ENCODE data around the gene OR52J3. TPM values are rescaled to one million over a fixed set of nuclear protein-coding genes. Genes with fewer than 3 reads are reported as not detected.

The OR52J3 gene
- not detected in 2 replicates for total RNA-seq

- H3K4me3 Mint-ChIP-seq: no peak within 1 kb of the TSS
- H3K4me1 Mint-ChIP-seq (ENCODE audit: low read depth): no peaks in the 10 kb centered on the region
- no peak within 1 kb of the TSS for H3K27ac Mint-ChIP-seq
- H3K36me3 Mint-ChIP-seq (ENCODE audit: low read depth): no peaks in the 10 kb centered on the region
- H3K9me3 Mint-ChIP-seq: no peaks in the 10 kb centered on the region
- intact Hi-C loops (cut with micrococcal nuclease): no loop called here
- no peak for DNase-seq (ENCODE audit: low spot score)
- H3K27me3 Mint-ChIP-seq (ENCODE audit: insufficient read depth): no peaks in the 10 kb centered on the region
Observed at GRCh38 chr11:5046226-5046625, at the start of gene OR52J3. Gene OR52J3, plus strand, starts transcription at chr11:5046526. Its CDS starts 0 bp downstream, at chr11:5046526.

- no peak overlapping the region for H3K4me3 Mint-ChIP-seq
- H3K27me3 Mint-ChIP-seq (ENCODE audit: insufficient read depth): no peaks in the 10 kb centered on the region
- intact Hi-C loops (cut with micrococcal nuclease): loop anchor here (1.0 to 2.0 kb wide), 2 partner anchors 367 to 378 kb away; partner anchors contain the start of gene OR51D1
- no peaks in the 10 kb centered on the region for H3K9me3 Mint-ChIP-seq
- H3K36me3 Mint-ChIP-seq (ENCODE audit: low read depth): no peaks in the 10 kb centered on the region
- DNase-seq (ENCODE audit: low spot score): no peak
- H3K4me1 Mint-ChIP-seq (ENCODE audit: low read depth): no peaks in the 10 kb centered on the region
- H3K27ac Mint-ChIP-seq: no peak overlapping the region
Observed at GRCh38 chr11:5004424-5005274, 41.7 kb upstream of the OR52J3 start.

GRCh38 chr11:5007561-5007960 lies 38.8 kb upstream of the OR52J3 start:
- Mint-ChIP-seq H3K4me1 (ENCODE audit: low read depth) (no peaks in the 10 kb centered on the region), H3K4me3 (no peak overlapping the region), H3K27me3 (ENCODE audit: insufficient read depth) (no peaks in the 10 kb centered on the region), H3K27ac (no peak overlapping the region), H3K36me3 (ENCODE audit: low read depth) (no peaks in the 10 kb centered on the region), H3K9me3 (no peaks in the 10 kb centered on the region)
- DNase-seq (ENCODE audit: low spot score): no peak
- intact Hi-C loops (cut with micrococcal nuclease): no loop called here

GRCh38 chr11:5011254-5011653 lies 35.1 kb upstream of the OR52J3 start:
- no peak overlapping the region for H3K4me3 Mint-ChIP-seq
- DNase-seq (ENCODE audit: low spot score): no peak
- no peaks in the 10 kb centered on the region for H3K27me3 Mint-ChIP-seq (ENCODE audit: insufficient read depth)
- no peaks in the 10 kb centered on the region for H3K4me1 Mint-ChIP-seq (ENCODE audit: low read depth)
- H3K9me3 Mint-ChIP-seq: no peaks in the 10 kb centered on the region
- no peak overlapping the region for H3K27ac Mint-ChIP-seq
- no peaks in the 10 kb centered on the region for H3K36me3 Mint-ChIP-seq (ENCODE audit: low read depth)
- intact Hi-C loops (cut with micrococcal nuclease): no loop called here

- intact Hi-C loops (cut with micrococcal nuclease): no loop called here
- no peaks in the 10 kb centered on the region for H3K27me3 Mint-ChIP-seq (ENCODE audit: insufficient read depth)
- no peaks in the 10 kb centered on the region for H3K4me1 Mint-ChIP-seq (ENCODE audit: low read depth)
- no peaks in the 10 kb centered on the region for H3K9me3 Mint-ChIP-seq
- H3K4me3 Mint-ChIP-seq: no peak overlapping the region
- no peaks in the 10 kb centered on the region for H3K36me3 Mint-ChIP-seq (ENCODE audit: low read depth)
- no peak for DNase-seq (ENCODE audit: low spot score)
- H3K27ac Mint-ChIP-seq: no peak overlapping the region
Observed at GRCh38 chr11:5013012-5013411, 33.3 kb upstream of the OR52J3 start.

GRCh38 chr11:5021996-5022395 lies 24.3 kb upstream of the OR52J3 start:
- intact Hi-C loops (cut with micrococcal nuclease): no loop called here
- H3K4me3 Mint-ChIP-seq: no peak overlapping the region
- no peak overlapping the region for H3K27ac Mint-ChIP-seq
- DNase-seq (ENCODE audit: low spot score): no peak
- no peaks in the 10 kb centered on the region for H3K4me1 Mint-ChIP-seq (ENCODE audit: low read depth)
- H3K9me3 Mint-ChIP-seq: peaks cover 15% of the 10 kb centered on the region
- H3K27me3 Mint-ChIP-seq (ENCODE audit: insufficient read depth): no peaks in the 10 kb centered on the region
- H3K36me3 Mint-ChIP-seq (ENCODE audit: low read depth): no peaks in the 10 kb centered on the region

GRCh38 chr11:5036669-5037068 lies 9.7 kb upstream of the OR52J3 start:
- Mint-ChIP-seq H3K4me1 (ENCODE audit: low read depth) (no peaks in the 10 kb centered on the region), H3K4me3 (no peak overlapping the region), H3K9me3 (no peaks in the 10 kb centered on the region), H3K27me3 (ENCODE audit: insufficient read depth) (no peaks in the 10 kb centered on the region), H3K36me3 (ENCODE audit: low read depth) (no peaks in the 10 kb centered on the region), H3K27ac (no peak overlapping the region)
- intact Hi-C loops (cut with micrococcal nuclease): no loop called here
- no peak for DNase-seq (ENCODE audit: low spot score)

GRCh38 chr11:5037926-5038325 lies 8.4 kb upstream of the OR52J3 start:
- no peaks in the 10 kb centered on the region for H3K4me1 Mint-ChIP-seq (ENCODE audit: low read depth)
- no peak overlapping the region for H3K4me3 Mint-ChIP-seq
- no peaks in the 10 kb centered on the region for H3K36me3 Mint-ChIP-seq (ENCODE audit: low read depth)
- H3K9me3 Mint-ChIP-seq: no peaks in the 10 kb centered on the region
- no peak overlapping the region for H3K27ac Mint-ChIP-seq
- intact Hi-C loops (cut with micrococcal nuclease): no loop called here
- no peaks in the 10 kb centered on the region for H3K27me3 Mint-ChIP-seq (ENCODE audit: insufficient read depth)
- no peak for DNase-seq (ENCODE audit: low spot score)

- H3K4me1 Mint-ChIP-seq (ENCODE audit: low read depth): no peaks in the 10 kb centered on the region
- intact Hi-C loops (cut with micrococcal nuclease): no loop called here
- no peak for DNase-seq (ENCODE audit: low spot score)
- no peaks in the 10 kb centered on the region for H3K9me3 Mint-ChIP-seq
- no peaks in the 10 kb centered on the region for H3K36me3 Mint-ChIP-seq (ENCODE audit: low read depth)
- H3K4me3 Mint-ChIP-seq: no peak overlapping the region
- H3K27me3 Mint-ChIP-seq (ENCODE audit: insufficient read depth): no peaks in the 10 kb centered on the region
- no peak overlapping the region for H3K27ac Mint-ChIP-seq
Observed at GRCh38 chr11:5038341-5038740, 8.0 kb upstream of the OR52J3 start.

GRCh38 chr11:5040876-5041275 lies 5.5 kb upstream of the OR52J3 start:
- Mint-ChIP-seq H3K27ac (no peak overlapping the region), H3K36me3 (ENCODE audit: low read depth) (no peaks in the 10 kb centered on the region), H3K4me3 (no peak overlapping the region), H3K9me3 (no peaks in the 10 kb centered on the region), H3K4me1 (ENCODE audit: low read depth) (no peaks in the 10 kb centered on the region), H3K27me3 (ENCODE audit: insufficient read depth) (no peaks in the 10 kb centered on the region)
- no peak for DNase-seq (ENCODE audit: low spot score)
- intact Hi-C loops (cut with micrococcal nuclease): no loop called here

DNA sequence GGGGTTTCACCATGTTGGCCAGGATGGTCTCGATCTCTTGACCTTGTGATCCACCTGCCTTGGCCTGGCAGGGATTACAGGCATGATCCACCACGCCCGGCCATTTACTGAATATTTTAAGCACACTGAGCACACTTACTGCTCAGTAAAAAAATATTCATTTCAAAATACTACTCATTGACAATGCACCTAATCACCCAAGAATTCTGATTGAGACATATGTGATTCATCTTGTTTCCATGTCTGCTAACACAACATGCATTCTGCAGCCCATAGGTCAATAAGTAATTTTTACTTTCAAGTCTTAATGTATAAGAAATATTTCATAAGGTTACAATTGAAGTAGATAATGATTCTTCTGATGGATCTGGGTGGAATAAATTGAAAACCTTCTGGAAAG lies 4.2 kb upstream of the OR52J3 start:
- H3K27ac Mint-ChIP-seq: no peak overlapping the region
- H3K9me3 Mint-ChIP-seq: no peaks in the 10 kb centered on the region
- no peak overlapping the region for H3K4me3 Mint-ChIP-seq
- intact Hi-C loops (cut with micrococcal nuclease): no loop called here
- H3K4me1 Mint-ChIP-seq (ENCODE audit: low read depth): no peaks in the 10 kb centered on the region
- DNase-seq (ENCODE audit: low spot score): no peak
- no peaks in the 10 kb centered on the region for H3K36me3 Mint-ChIP-seq (ENCODE audit: low read depth)
- no peaks in the 10 kb centered on the region for H3K27me3 Mint-ChIP-seq (ENCODE audit: insufficient read depth)

- Mint-ChIP-seq H3K4me3 (no peak overlapping the region), H3K36me3 (ENCODE audit: low read depth) (no peaks in the 10 kb centered on the region), H3K27me3 (ENCODE audit: insufficient read depth) (no peaks in the 10 kb centered on the region), H3K27ac (no peak overlapping the region), H3K4me1 (ENCODE audit: low read depth) (no peaks in the 10 kb centered on the region), H3K9me3 (no peaks in the 10 kb centered on the region)
- intact Hi-C loops (cut with micrococcal nuclease): no loop called here
- no peak for DNase-seq (ENCODE audit: low spot score)
Observed at GRCh38 chr11:5043380-5043779, 2.9 kb upstream of the OR52J3 start.

DNA sequence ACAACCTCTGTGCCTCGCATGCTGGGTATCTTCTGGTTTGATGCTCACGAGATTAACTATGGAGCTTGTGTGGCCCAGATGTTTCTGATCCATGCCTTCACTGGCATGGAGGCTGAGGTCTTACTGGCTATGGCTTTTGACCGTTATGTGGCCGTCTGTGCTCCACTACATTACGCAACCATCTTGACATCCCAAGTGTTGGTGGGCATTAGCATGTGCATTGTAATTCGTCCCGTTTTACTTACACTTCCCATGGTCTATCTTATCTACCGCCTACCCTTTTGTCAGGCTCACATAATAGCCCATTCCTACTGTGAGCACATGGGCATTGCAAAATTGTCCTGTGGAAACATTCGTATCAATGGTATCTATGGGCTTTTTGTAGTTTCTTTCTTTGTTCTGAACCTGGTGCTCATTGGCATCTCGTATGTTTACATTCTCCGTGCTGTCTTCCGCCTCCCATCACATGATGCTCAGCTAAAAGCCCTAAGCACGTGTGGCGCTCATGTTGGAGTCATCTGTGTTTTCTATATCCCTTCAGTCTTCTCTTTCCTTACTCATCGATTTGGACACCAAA lies 516 bp downstream of the OR52J3 start:
- no peaks in the 10 kb centered on the region for H3K27me3 Mint-ChIP-seq (ENCODE audit: insufficient read depth)
- H3K36me3 Mint-ChIP-seq (ENCODE audit: low read depth): no peaks in the 10 kb centered on the region
- H3K27ac Mint-ChIP-seq: no peak overlapping the region
- no peaks in the 10 kb centered on the region for H3K9me3 Mint-ChIP-seq
- no peak overlapping the region for H3K4me3 Mint-ChIP-seq
- intact Hi-C loops (cut with micrococcal nuclease): no loop called here
- H3K4me1 Mint-ChIP-seq (ENCODE audit: low read depth): no peaks in the 10 kb centered on the region
- no peak for DNase-seq (ENCODE audit: low spot score)

Data from activated T-helper 1 cell treated with anti-CD3 and anti-CD28 coated beads, Interleukin-12 subunit alpha, Interleukin-12 subunit beta, Interleukin-2, Interleukin-4 antibody, amounts not matched to agents 30 ng/mL and 10 ng/mL and 1 ng/mL, durations not matched to agents 14 hours and 24 hours and 36 hours (primary cell).